Kidney epithelial cell (primary cell): ENCODE measurements around the gene VPS13D. TPM values are rescaled to one million over a fixed set of nuclear protein-coding genes. Genes with fewer than 3 reads are reported as not detected.

Experiments
- DNase-seq: peaks from one replicate; pipeline ENCODE4 v3.0.0-alpha.2; 2010; ENCODE audit warnings: low read depth
- H3K27me3 ChIP-seq: 2 replicates; pipeline ENCODE4 v1.6.0; 2011; ENCODE audit warnings: low read length; ENCODE audit not compliant: control insufficient read depth, insufficient read depth
- H3K36me3 ChIP-seq: 2 replicates; pipeline ENCODE4 v1.5.1; 2011; ENCODE audit warnings: low read length; ENCODE audit not compliant: control insufficient read depth, insufficient read depth
- H3K4me3 ChIP-seq: 2 replicates; pipeline ENCODE4 v1.5.1; 2011; ENCODE audit warnings: low read depth, mild to moderate bottlenecking, control low read depth, low read length
- CTCF ChIP-seq: IDR thresholded peaks from 2 replicates; pipeline ENCODE4 v1.5.1; 2011; ENCODE audit warnings: mild to moderate bottlenecking, moderate library complexity, low read length, control low read depth, inconsistent platforms; ENCODE audit not compliant: insufficient read depth, poor library complexity, severe bottlenecking
- total RNA-seq: library from RNA; depleted of rRNA; stranded (reverse); fragments of >200 nt; gene quantifications from 2 replicates; pipeline ENCODE4 v1.2.3, GENCODE V29; 2015

VPS13D gene
- total RNA-seq, 1 donor from 2014 or later = 22.2 TPM

- Histone ChIP-seq H3K4me3 (no peak overlapping the region), H3K36me3 (no peaks in the 10 kb centered on the region), H3K27me3 (no peaks in the 10 kb centered on the region)
- TF ChIP-seq CTCF = no peak
- DNase-seq = no peak
Measured at GRCh38 chr1:12530462-12531178, 300.8 kb downstream of the VPS13D start.

- no peak for DNase-seq
- no peak for TF ChIP-seq CTCF
- Histone ChIP-seq H3K27me3 (no peaks in the 10 kb centered on the region), H3K36me3 (no peaks in the 10 kb centered on the region), H3K4me3 (no peak overlapping the region)
Measured at GRCh38 chr1:12531179-12531499, 301.3 kb downstream of the VPS13D start.

DNA sequence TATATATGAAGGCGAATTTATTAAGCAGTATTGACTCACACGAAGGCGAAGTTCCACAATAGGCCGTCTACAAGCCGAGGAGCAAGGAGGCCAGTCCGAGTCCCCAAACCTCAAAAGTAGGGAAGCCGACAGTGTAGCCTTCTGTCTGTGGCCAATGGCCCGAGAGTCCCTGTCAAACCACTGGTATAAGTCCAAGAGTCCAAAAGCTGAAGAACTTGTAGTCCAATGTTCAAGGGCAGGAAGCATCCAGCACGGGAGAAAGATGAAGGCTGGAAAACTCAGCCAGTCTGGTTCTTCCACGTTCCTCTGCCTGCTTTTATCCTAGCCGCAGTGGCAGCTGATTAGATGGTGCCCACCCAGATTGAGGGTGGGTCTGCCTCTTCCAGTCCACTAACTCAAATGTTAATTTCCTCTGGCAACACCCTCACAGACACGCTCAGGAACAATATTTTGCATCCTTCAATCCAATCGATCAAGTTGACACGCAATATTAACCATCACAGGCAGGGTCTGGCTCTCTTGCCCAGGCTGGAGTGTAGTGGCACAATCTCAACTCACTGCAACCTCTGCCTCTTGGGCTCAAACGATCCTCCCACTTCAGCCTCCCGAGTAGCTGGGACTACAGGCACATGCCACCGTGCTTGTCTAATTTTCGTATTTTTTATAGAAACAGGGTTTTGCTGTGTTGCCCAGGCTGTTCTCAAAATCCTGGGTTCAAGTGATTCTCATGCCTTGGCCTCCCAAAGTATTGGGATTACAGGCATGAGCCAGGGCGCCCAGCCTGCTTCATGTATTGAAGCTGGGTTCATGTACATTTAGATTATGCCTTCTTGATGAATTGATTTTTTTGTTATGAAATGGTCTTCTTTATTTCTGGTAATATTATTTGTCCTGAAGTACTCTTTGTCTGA is 302.8 kb downstream of the VPS13D start:
- TF ChIP-seq CTCF = no peak
- no peak for DNase-seq
- Histone ChIP-seq H3K36me3 (no peaks in the 10 kb centered on the region), H3K27me3 (no peaks in the 10 kb centered on the region), H3K4me3 (no peak overlapping the region)

DNA sequence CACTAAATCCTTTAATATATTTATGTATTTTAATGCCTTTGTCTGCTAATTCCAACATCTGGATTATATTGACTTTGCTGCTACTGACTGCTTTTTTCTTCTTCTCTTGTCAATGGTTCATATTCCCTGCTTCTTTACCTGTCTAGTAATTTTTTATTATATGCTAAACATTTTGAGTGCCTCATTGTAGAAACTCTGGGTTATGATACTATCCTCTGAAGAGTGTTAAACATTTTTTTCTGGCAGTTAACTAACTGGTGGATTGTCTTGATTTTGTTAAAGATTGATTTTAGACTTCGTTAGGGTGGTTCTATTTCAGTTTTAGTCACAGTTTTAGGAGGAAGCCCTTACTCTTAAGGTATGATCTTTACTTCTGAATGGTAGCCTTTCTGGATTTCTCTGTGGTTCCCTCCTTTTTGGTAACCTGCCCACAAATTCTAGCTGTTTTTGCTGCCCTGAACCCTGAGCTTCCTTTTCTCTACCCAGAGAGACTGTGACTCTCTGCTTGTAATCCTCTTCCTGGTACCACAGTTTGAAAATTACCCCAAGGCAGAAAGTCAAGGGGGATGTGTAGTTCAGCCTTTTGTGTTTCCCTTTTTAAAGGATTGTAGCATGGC is 306.3 kb downstream of the VPS13D start:
- no peak for TF ChIP-seq CTCF
- peaks cover 1% of the 10 kb centered on the region for H3K36me3 ChIP-seq
- no peak for DNase-seq
- no peaks in the 10 kb centered on the region for H3K27me3 ChIP-seq
- no peak overlapping the region for H3K4me3 ChIP-seq

DNA sequence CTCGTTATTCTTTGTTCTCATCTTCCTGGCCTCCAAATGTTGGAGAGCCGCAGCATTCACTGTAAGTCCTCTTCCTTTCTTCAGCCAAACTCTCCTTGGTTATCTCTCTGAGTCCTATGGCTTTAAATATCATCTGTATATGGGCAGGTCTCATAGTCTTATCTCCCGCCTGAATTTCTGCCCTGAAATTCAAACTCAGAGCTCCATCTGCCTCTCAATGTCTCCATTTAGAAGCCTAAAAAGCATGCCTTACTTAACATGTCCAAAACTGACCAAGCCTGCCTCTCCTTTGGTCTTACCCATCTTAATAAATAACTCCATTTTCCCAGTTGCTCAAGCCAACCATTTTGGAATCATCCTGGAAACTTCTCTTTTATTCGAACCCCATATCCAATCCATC is 307.5 kb downstream of the VPS13D start:
- no peaks in the 10 kb centered on the region for H3K27me3 ChIP-seq
- no peak for DNase-seq
- no peak for TF ChIP-seq CTCF
- peaks cover 1% of the 10 kb centered on the region for H3K36me3 ChIP-seq
- no peak overlapping the region for H3K4me3 ChIP-seq
